ENCODE results near the gene NTMT1.

Gene NTMT1

GRCh38 chr9:129682381-129682780 lies 56.4 kb downstream of the NTMT1 start:
- DNase-seq: no peak

DNA sequence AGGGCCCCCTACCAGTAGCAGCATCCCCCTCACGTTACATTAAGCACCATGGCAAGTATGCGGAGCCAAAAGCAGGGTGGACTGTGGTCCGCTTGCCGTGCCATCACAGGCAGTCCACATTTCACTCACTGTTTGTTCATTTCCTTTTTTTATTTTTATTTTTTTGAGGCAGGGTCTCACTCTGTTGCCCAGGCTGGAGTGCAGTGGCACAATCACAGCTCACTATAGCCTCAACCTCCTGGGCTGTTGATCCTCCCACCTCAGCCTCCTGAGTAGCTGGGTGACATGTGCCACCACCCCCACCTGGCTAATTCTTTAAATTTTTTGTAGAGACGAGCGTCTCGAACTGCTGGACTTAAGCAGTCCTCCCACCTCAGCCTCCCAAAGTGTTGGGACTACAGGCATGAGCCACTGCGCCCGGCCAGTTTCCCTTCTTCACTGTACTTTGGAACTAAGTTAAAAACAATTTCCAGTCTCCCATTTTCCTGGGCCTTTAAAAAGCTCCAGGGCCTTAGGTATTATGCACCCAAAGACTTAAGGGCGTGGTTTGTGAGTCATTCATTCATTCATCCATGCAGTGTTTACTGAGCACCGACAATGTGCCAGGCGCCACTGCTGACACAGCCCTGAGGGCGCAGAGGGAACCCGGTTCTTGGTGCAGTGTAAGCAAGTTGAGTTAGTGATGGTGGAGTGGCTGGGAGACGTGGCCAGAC lies 59.4 kb downstream of the NTMT1 start:
- no peak for DNase-seq

All from NCI-H1092 treated with DMSO at 0.1 percent for 48 hours (cell line).